GM23338 (cell line): Measurements from ENCODE around the gene ITGA1. TPM values are rescaled to one million over a fixed set of nuclear protein-coding genes. Genes with fewer than 3 reads are reported as not detected.

Source experiments
- ATAC-seq: fragments of 200-7000 bp; cut with Tn5 transposase; 3 replicates; pipeline ENCODE4 v1.9.1; 2020
- DNase-seq: peaks from one replicate; pipeline ENCODE4 v3.0.0-alpha.2; 2015; ENCODE audit warnings: low spot score
- H2AFZ ChIP-seq: fragments of 200-600 bp; sonication (generic); 2 replicates; pipeline ENCODE4 v1.8.0; 2016; ENCODE audit warnings: antibody characterized with exemption, mild to moderate bottlenecking, moderate library complexity
- H3F3A ChIP-seq: fragments of 200-600 bp; sonication (generic); replicated peaks from 2 replicates; pipeline ENCODE4 v1.8.0; 2017; ENCODE audit warnings: antibody characterized with exemption, mixed run types, low read depth
- H3K27ac ChIP-seq: fragments of 200-600 bp; sonication (generic); 2 replicates; pipeline ENCODE4 v1.6.1; 2016; ENCODE audit warnings: low read depth
- H3K27me3 ChIP-seq: fragments of 200-600 bp; sonication (generic); 2 replicates; pipeline ENCODE4 v1.8.0; 2016; ENCODE audit warnings: mild to moderate bottlenecking, mixed run types, moderate library complexity; ENCODE audit not compliant: insufficient read depth
- H3K36me3 ChIP-seq: fragments of 200-600 bp; sonication (generic); 2 replicates; pipeline ENCODE4 v1.8.0; 2016; ENCODE audit warnings: mild to moderate bottlenecking; ENCODE audit not compliant: insufficient read depth
- H3K4me1 ChIP-seq: fragments of 200-600 bp; sonication (generic); 2 replicates; pipeline ENCODE4 v1.8.0; 2016; ENCODE audit warnings: mild to moderate bottlenecking, moderate library complexity; ENCODE audit not compliant: insufficient read depth
- H3K4me2 ChIP-seq: fragments of 200-600 bp; sonication (generic); 2 replicates; pipeline ENCODE4 v1.7.1; 2017; ENCODE audit warnings: mixed run types
- H3K4me3 ChIP-seq: fragments of 200-600 bp; sonication (generic); 2 replicates; pipeline ENCODE4 v1.6.1; 2016; ENCODE audit warnings: mixed run types
- H3K79me2 ChIP-seq: fragments of 200-600 bp; sonication (generic); replicated peaks from 2 replicates; pipeline ENCODE4 v1.8.0; 2017; ENCODE audit warnings: mild to moderate bottlenecking; ENCODE audit not compliant: insufficient read depth
- H3K9me2 ChIP-seq: fragments of 200-600 bp; sonication (generic); 2 replicates; pipeline ENCODE4 v1.8.0; 2017; ENCODE audit not compliant: insufficient read depth
- H4K20me1 ChIP-seq: fragments of 200-600 bp; sonication (generic); replicated peaks from 2 replicates; pipeline ENCODE4 v1.8.0; 2017; ENCODE audit warnings: mild to moderate bottlenecking; ENCODE audit not compliant: insufficient read depth
- H3K27ac Mint-ChIP-seq: 2 replicates; pipeline ENCODE4 v1.8.0; 2020; ENCODE audit warnings: inconsistent platforms, mild to moderate bottlenecking, moderate library complexity, mixed read lengths
- H3K27me3 Mint-ChIP-seq: 3 replicates; pipeline ENCODE4 v1.8.0; 2022; ENCODE audit warnings: low read depth, mild to moderate bottlenecking, moderate library complexity, mixed read lengths, inconsistent platforms; ENCODE audit not compliant: insufficient read depth, poor library complexity
- H3K36me3 Mint-ChIP-seq: 3 replicates; pipeline ENCODE4 v1.8.0; 2021; ENCODE audit warnings: low read depth, mild to moderate bottlenecking, inconsistent platforms, moderate library complexity, mixed read lengths
- H3K4me1 Mint-ChIP-seq: 3 replicates; pipeline ENCODE4 v1.8.0; 2020; ENCODE audit warnings: mild to moderate bottlenecking, inconsistent platforms, mixed read lengths
- H3K4me3 Mint-ChIP-seq: 3 replicates; pipeline ENCODE4 v1.8.0; 2021; ENCODE audit warnings: moderate library complexity, mild to moderate bottlenecking, inconsistent platforms, mixed read lengths
- H3K9me3 Mint-ChIP-seq: 3 replicates; pipeline ENCODE4 v1.8.0; 2020; ENCODE audit warnings: moderate library complexity, mild to moderate bottlenecking, inconsistent platforms, mixed read lengths
- CREB1 ChIP-seq: fragments of 250-450 bp; sonication (Bioruptor Pico); IDR thresholded peaks from 2 replicates; pipeline ENCODE4 v1.5.0; 2020; ENCODE audit warnings: low read depth, mild to moderate bottlenecking, moderate library complexity
- POLR2AphosphoS5 ChIP-seq: IDR thresholded peaks from 2 replicates; pipeline ENCODE4 v1.6.1; 2016; ENCODE audit warnings: antibody characterized with exemption, low read depth
- ZNF331 ChIP-seq: fragments of 250-450 bp; sonication (Bioruptor Pico); IDR thresholded peaks from 2 replicates; pipeline ENCODE4 v1.5.0; 2020; ENCODE audit warnings: low read depth, mild to moderate bottlenecking, moderate library complexity
- polyA plus RNA-seq: library from polyadenylated mRNA; unstranded; fragments of >200 nt; fragmentation: Nextera tagmentation; extraction: Ambion mirVana; gene quantifications from 2 replicates; pipeline ENCODE4 v1.2.1, GENCODE V29; 2016
- total RNA-seq: library from RNA; depleted of rRNA; stranded (reverse); fragments of >200 nt; shearing (Covaris generic); gene quantifications from 2 replicates; pipeline ENCODE4 v1.2.3, GENCODE V29; 2014
- TF ChIP-seq, protein P1 (sequence below): fragments of 250-450 bp; sonication (Bioruptor Pico); IDR thresholded peaks from 2 replicates; pipeline ENCODE4 v1.5.0; 2020; ENCODE audit warnings: mild to moderate bottlenecking, moderate library complexity

ITGA1 gene
- total and polyA plus RNA-seq, 2 experiments from 2014 or later = 1.8 to 4.9 TPM

DNA sequence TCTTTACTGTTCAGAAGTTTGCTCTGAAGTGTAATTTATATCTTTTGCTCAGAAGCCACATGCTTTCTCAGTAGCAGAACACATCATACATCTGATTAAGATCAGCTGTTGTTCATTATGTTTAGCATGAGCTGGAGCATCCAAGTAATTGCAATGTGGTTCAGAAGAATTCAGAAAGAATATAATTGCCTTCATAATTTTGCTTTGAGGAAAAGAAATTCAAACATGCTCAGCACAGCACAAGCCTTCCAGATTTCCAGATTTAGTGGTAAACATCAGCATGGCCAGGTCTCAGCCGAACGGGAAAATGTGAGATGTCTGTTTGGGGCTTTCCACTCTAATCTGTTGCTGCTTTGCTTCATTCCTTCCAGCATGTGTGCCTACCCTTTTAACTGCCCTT lies 65.9 kb downstream of the ITGA1 start:
- no peak overlapping the region for H3K27ac ChIP-seq

More for the DNA sequence above, 65.9 kb downstream of the ITGA1 start:
- Mint-ChIP-seq H3K27me3 (no peaks in the 10 kb centered on the region), H3K4me3 (no peak overlapping the region), H3K27ac (no peak overlapping the region), H3K4me1 (no peaks in the 10 kb centered on the region), H3K9me3 (no peaks in the 10 kb centered on the region), H3K36me3 (no peaks in the 10 kb centered on the region)
- TF ChIP-seq, protein P1, sequence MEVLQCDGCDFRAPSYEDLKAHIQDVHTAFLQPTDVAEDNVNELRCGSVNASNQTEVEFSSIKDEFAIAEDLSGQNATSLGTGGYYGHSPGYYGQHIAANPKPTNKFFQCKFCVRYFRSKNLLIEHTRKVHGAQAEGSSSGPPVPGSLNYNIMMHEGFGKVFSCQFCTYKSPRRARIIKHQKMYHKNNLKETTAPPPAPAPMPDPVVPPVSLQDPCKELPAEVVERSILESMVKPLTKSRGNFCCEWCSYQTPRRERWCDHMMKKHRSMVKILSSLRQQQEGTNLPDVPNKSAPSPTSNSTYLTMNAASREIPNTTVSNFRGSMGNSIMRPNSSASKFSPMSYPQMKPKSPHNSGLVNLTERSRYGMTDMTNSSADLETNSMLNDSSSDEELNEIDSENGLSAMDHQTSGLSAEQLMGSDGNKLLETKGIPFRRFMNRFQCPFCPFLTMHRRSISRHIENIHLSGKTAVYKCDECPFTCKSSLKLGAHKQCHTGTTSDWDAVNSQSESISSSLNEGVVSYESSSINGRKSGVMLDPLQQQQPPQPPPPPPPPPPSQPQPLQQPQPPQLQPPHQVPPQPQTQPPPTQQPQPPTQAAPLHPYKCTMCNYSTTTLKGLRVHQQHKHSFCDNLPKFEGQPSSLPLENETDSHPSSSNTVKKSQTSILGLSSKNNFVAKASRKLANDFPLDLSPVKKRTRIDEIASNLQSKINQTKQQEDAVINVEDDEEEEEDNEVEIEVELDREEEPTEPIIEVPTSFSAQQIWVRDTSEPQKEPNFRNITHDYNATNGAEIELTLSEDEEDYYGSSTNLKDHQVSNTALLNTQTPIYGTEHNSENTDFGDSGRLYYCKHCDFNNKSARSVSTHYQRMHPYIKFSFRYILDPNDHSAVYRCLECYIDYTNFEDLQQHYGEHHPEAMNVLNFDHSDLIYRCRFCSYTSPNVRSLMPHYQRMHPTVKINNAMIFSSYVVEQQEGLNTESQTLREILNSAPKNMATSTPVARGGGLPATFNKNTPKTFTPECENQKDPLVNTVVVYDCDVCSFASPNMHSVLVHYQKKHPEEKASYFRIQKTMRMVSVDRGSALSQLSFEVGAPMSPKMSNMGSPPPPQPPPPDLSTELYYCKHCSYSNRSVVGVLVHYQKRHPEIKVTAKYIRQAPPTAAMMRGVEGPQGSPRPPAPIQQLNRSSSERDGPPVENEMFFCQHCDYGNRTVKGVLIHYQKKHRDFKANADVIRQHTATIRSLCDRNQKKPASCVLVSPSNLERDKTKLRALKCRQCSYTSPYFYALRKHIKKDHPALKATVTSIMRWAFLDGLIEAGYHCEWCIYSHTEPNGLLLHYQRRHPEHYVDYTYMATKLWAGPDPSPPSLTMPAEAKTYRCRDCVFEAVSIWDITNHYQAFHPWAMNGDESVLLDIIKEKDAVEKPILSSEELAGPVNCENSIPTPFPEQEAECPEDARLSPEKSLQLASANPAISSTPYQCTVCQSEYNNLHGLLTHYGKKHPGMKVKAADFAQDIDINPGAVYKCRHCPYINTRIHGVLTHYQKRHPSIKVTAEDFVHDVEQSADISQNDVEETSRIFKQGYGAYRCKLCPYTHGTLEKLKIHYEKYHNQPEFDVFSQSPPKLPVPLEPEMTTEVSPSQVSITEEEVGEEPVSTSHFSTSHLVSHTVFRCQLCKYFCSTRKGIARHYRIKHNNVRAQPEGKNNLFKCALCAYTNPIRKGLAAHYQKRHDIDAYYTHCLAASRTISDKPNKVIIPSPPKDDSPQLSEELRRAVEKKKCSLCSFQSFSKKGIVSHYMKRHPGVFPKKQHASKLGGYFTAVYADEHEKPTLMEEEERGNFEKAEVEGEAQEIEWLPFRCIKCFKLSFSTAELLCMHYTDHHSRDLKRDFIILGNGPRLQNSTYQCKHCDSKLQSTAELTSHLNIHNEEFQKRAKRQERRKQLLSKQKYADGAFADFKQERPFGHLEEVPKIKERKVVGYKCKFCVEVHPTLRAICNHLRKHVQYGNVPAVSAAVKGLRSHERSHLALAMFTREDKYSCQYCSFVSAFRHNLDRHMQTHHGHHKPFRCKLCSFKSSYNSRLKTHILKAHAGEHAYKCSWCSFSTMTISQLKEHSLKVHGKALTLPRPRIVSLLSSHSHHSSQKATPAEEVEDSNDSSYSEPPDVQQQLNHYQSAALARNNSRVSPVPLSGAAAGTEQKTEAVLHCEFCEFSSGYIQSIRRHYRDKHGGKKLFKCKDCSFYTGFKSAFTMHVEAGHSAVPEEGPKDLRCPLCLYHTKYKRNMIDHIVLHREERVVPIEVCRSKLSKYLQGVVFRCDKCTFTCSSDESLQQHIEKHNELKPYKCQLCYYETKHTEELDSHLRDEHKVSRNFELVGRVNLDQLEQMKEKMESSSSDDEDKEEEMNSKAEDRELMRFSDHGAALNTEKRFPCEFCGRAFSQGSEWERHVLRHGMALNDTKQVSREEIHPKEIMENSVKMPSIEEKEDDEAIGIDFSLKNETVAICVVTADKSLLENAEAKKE (CRISPR knock-in tag) = no peak
- TF ChIP-seq CREB1 (CRISPR knock-in tag) = no peak
- TF ChIP-seq ZNF331 (CRISPR knock-in tag) = no peak
- TF ChIP-seq POLR2AphosphoS5 = no peak
- no peaks in the 10 kb centered on the region for H3K79me2 ChIP-seq
- ATAC-seq = no peak
- H2AFZ ChIP-seq = no peak overlapping the region
- H3K36me3 ChIP-seq = no peaks in the 10 kb centered on the region
- H3K4me3 ChIP-seq = no peak overlapping the region
- H3K9me2 ChIP-seq = peaks cover 5% of the 10 kb centered on the region; the same call in 1 of the 2 replicates
- H3K4me2 ChIP-seq = no peak overlapping the region
- no peak for DNase-seq
- no peaks in the 10 kb centered on the region for H4K20me1 ChIP-seq
- H3K27me3 ChIP-seq = no peaks in the 10 kb centered on the region
- H3K4me1 ChIP-seq = no peaks in the 10 kb centered on the region
- H3F3A ChIP-seq = no peaks in the 10 kb centered on the region
